HG03439 (cell line): ENCODE measurements around the gene EMC6.
A peak's percentile ranks its signal among the peaks of the same experiment; 100 is the strongest.

ENCODE experiments used
- ATAC-seq: cut with Tn5 transposase; IDR thresholded peaks from one replicate; pipeline ENCODE4 v1.9.1; 2021; ENCODE audit warnings: mild to moderate bottlenecking, moderate library complexity; ENCODE audit not compliant: unreplicated experiment

EMC6 gene

DNA sequence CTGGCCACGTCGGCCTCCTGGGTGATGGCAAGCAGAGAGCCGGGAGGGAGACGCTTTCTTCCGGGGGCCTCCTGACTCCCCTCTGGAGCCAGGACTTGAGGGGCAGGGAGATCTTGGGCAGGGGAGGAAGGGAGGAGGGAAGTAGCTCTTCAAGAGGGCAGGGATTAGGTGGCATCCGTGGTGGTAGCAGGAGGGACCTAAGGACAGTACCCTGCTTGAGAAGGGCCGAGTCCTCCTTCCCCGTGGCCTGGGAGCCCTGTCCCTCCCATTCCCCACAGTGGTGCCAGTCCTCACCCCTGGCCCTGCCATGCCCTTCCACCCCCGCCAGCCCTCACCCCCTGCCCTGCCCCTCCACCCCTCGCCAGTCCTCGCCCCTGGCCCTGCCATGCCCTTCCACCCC is 12.8 kb upstream of the EMC6 start:
- no peak for ATAC-seq

- ATAC-seq, result no peak
Measured at GRCh38 chr17:3656353-3656752, 12.3 kb upstream of the EMC6 start.

- no peak for ATAC-seq
Measured at GRCh38 chr17:3656755-3657587, 11.6 kb upstream of the EMC6 start.

- no peak for ATAC-seq
Measured at GRCh38 chr17:3657588-3657869, 11.1 kb upstream of the EMC6 start.

GRCh38 chr17:3657874-3658783 is 10.5 kb upstream of the EMC6 start:
- ATAC-seq, result no peak

GRCh38 chr17:3658784-3659449 is 9.7 kb upstream of the EMC6 start:
- no peak for ATAC-seq

GRCh38 chr17:3659541-3660111 is 9.0 kb upstream of the EMC6 start:
- no peak for ATAC-seq

- ATAC-seq, result no peak
Measured at GRCh38 chr17:3660311-3660891, 8.2 kb upstream of the EMC6 start.

DNA sequence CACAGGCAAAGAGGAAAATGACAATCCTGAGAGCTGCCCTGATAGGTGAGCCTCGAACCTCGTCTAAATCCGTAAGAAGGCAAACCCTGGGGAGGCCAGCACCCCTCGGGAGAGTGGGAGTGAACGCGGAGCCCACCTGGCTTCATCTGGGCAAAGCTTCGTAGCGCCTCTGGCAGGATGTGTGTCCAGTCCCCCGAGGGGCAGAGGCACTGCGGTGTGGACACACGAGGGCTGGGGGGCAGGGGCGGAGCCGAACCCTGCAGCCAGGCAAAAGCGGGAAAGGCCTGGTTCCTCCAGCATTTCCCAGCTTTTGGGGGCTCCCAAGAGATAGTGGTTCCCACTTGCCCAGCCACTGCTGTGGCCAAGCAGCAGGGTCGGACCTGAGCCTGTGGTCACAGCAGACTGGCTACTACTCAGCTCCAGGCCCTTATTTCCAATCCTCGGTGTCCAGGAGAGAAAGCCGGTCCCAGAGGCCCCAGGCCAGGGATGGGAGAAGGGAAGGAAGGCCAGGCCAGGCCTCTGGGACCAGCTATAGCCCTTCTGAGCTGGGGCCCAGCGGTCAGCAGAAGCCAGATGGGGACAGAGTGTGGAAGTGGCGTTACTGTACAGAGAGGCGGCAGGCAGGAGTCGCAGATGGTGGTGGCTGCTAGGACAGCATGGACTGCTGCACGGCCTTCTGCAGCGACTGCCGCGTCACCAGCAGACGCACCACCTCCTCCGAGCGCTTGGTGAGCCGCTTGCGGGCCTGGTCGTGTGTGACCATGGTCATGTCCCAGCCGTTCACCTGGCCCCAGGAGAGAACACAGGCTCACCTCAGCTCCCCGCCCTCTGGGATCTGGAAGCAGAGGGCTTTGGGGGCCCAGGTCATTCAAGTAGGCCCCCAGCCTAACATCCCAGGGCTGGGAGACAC is 5.3 kb upstream of the EMC6 start:
- ATAC-seq, result no peak

DNA sequence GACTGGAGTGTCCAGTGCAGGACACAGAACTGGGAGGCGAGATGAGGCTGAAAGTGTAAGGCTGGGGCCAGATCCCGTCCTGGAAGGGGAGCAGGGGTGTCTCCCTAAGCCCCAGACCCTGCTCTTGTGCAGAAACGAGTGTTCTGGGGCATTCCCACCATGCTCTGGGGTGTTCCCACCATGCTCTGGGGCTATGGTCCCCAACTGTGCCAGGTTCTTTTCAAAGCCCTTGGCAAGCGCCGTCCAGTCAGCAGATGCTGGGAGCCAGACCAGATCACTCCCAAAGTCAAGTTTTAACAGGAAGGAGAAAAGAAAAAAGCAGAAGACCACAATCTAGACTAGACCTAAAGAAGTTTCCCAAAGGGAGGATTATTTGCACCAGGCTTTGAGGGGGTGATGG is 2.8 kb upstream of the EMC6 start:
- ATAC-seq, result no peak

DNA sequence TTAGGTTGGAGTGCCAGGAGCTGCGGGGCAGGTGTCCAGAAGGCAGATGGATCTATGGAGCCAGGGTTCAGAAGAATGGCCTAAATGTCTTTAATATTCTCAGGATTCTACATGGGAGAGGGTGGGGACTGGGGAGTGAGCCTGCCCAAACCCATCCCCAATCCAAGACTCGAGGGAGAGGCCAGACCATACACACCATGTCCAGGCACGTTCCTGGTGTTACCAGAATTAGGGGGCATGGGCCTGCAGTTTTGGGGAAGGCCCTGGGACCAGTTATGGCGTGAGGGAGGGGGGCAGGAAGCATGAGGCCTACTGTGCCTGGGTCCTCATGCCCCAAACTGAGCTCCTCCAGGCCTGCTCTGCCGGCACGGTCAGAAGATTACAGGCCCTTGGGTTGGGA is 2.1 kb upstream of the EMC6 start:
- no peak for ATAC-seq

GRCh38 chr17:3667366-3668278 is 990 bp upstream of the EMC6 start:
- peak; percentile 20 for ATAC-seq

DNA sequence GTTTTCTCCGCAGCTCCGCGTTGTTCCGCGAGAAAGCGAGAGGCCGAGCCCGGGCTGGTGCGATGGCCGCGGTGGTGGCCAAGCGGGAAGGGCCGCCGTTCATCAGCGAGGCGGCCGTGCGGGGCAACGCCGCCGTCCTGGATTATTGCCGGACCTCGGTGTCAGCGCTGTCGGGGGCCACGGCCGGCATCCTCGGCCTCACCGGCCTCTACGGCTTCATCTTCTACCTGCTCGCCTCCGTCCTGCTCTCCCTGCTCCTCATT is 404 bp downstream of the EMC6 start:
- no peak for ATAC-seq

GRCh38 chr17:3669548-3669947 is 936 bp downstream of the EMC6 start:
- ATAC-seq, result no peak

DNA sequence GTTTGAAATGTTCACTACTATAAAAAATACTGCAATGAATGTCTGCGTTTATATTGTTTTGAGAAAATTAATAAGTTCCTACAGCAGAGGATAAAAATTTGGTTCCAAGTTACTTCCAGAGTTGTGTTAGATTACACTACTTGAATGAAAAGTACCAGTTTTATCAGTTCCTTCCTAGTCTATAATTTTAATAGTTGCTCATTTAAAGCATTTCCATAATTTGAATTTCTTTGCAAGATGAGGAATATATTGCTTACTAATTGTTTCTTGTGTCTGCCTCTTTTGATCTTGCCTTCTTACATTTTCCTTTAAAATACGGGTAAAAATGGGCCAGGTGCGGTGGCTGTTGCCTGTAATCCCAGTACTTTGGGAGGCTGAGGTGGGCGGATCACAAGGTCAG is 4.0 kb downstream of the EMC6 start:
- no peak for ATAC-seq

DNA sequence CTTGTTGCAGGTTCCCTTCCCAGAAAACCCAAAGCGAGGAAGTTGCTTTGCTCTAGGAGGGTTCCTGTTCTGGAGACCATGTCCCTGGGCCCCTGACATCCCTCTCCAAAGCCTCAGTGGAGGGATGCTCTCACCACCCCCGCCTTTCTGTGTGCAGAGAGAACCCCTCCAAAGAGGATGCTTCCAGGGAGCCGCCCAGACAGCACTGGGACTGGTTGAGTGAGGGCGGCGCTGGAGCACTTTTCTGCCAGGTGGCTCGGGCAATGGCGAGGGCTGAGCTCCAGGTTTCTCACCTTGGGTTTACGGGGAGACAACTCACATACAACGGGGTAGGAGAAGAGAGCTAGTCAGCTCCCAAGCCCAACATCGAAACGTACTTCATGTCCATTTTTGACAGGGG is 7.3 kb downstream of the EMC6 start:
- ATAC-seq, result no peak

DNA sequence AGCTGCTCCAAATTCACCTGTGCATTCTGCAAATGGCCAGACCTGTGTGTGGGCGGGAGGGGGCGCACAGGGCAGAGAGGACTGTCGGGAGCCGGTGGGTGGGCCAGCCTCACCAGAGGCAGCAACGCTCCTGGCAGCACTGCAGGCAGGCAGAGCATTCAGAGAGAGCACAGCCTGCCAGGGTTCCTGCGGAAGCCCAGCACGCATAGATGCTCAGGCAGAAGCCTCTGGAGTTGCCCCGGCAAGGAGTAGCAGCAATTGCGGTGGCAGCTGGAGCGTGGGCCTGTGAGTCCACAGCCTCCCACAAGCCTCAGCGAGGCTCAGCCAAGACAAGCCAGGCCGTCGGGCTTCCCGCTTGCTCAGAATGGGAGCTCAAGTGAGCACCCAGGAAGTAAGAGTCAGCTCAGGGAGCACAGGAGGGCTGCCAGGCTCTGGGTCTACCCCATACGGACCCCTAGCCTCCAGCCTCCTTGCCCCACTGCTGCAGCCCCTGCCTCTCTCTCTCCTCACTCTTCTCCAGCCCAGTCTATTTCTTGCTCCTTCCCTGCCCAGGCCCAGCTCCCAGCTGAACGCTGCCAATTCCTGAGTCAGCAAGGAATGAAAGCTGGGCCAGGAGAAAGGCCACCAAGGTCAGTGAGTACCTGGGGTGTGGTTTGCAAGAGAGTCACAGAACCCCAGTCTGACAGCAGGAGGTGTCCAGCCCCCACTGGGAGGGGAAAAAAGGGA is 9.6 kb downstream of the EMC6 start:
- no peak for ATAC-seq

- ATAC-seq, result no peak
Measured at GRCh38 chr17:3678821-3679530, 10.4 kb downstream of the EMC6 start.
